ENCODE results near the gene TP53I11.

TP53I11 gene

DNA sequence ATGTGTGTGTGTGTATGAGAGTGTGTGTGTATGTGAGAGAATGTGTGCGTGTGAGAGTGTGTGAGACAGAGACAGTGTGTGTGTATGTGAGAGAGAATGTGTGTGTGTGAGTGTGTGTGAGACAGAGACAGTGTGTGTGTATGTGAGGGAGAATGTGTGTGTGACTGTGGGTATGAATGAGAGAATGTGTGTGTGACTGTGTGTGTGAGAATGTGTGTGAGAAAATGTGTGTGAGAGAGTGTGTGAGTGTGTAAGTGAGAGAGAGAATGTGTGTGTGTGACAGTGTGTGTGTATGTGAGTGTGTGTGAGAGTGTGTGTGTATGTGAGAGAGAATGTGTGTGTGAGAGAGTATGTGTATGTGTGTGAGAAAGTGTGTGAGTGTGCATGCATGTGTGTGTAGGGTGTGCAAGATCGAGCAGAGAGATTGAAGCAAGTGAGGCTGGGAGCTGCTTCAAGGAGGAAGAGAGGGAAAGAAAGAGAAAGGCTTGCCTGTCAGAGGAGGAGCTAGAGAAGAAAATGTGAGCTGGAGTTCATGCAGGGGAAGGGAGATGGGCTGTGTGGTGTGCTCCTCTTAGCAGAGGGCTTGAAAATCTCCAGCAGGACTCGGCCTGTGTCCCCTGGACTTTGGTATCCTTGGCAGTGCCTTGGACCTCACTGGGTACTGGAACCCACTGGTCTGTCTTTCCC, 27.7 kb upstream of the TP53I11 start:
- DNase-seq = no peak

DNA sequence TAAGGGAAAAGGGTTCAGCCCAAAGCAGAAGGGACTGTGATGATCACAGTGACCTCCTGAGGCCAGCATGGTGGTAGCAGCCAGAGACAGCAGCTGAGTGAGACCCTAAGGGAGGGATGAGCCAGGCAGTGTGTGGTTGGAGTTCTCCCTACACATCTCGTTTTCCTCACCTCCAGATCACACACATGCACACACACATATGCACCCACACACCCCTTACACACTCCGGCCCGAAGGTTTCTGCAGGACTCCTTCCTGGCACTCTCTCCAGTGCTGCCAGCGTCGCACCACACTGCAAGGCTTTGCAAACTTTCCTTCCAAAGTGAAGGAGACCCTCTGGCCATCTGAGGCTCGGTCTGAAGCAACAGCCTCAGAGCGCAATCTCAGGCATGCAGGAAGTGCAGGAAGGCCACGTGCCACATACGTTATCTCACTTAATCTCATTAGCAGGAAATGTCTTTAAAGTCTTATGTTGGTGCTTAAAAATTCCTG, 26.9 kb upstream of the TP53I11 start:
- no peak for DNase-seq

DNA sequence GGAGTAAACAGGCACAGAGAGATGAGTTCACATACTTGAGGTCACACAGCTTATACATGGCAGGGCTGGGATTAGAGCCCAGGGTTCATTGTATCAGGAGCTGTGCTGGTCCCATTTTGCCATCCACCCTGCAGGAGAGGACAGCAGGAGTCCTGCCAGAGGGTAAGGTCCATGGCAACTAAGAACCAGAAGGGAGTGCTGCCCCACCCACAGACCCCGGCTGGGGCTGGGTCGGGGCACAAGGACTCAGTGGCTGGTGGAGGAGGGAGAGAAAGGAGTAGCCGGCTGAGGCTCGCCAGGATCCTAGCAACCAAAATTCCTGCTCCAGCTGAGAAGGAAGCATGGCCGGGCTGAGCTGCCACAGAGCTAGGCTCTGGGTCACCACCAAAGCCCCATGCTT, 25.9 kb upstream of the TP53I11 start:
- DNase-seq = no peak

DNA sequence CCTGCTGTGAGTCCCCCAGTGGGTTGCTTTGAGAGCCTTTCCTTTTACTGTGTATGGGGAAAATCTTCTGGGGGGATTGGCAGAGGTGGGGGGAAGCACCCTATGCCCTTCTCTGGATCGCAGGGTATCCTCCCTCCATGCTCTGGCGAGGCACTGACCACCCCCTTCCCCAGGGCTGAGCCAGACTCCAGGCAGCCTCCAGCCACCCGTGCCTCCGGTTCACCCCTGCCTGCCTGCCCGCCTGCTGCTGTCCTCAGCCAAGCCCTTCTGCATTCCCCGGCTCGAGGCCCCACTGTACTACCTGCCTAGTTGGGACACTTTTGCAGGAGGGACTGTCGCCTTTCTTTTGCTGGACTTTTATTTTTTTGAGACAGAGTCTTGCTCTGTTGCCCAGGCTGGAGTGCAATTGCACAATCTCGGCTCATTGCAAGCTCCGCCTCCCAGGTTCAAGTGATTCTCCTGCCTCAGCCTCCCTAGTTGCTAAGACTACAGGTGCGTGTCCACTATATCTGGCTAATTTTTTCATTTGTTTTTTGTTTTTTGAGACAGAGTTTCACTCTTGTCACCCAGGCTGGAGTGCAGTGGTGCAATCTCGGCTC, 23.8 kb upstream of the TP53I11 start:
- DNase-seq = no peak

DNA sequence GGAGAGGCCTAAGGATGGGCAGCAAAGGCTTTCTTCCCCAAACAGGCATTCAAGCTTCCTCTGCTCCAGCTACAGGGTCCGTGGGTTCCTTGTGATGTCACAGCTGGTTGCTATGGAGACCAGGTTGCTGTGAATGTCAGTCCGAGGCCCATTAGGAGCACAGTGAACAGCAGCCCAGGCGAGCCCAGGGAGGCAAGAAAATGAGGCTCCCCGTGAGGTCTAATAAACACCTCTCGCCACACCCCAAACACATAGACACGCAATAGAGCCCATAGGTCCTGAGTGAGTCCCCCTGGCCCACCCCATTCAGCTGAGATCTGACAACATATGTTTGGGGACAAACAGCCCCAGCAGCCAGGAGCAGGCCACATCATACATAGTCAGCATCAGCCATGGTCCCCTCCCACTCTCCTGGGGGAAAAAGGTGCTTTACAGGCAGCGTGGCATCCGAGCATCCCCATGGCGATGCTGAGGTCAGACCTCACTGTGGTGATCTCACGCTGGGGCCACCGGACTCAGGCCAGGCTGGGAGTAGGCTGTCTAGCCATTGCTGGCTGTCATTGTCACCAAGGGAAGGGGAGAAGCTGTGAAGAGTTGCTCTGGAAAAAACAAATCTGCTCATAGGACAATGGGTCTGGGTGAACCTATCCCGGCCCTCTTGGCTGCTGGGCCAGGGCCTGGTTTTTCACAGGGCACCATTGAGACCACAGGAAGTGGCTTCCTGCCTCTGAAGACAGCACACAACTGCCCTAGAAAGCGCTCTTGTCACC, 23.1 kb upstream of the TP53I11 start:
- DNase-seq = no peak

DNA sequence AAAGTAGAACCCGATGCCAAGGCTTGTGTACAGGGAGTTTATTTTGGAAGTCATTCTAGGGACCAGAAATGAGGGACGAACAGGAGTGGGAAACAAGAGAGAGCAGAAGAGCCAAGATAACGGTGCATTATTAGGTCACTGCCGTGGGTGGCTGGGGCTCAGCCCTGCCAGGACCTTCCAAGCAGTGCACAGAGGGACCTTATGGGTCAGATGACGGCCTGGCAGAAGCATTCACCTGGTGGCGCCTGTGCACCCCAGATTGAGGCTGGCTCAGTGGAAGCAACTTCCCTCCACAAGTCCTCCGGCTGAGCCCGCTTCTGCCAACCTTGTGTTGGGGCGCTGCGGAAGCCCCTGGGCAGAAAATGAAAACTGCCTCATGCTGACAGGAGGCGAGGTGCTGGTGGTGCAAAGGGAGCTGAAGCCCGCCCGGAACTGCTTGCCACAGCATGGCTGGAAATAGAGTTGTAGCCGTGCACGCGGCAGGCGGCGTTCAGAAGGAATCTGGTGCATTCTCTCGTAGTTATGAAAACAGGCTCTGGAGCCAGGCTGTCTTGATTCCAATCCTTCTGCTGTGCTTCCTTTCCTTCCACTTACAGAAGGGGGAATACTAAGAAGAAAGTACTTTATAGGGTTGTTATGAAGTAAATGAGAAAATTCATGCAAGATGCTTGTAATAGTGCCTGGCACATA, 22.2 kb upstream of the TP53I11 start:
- DNase-seq = no peak

DNA sequence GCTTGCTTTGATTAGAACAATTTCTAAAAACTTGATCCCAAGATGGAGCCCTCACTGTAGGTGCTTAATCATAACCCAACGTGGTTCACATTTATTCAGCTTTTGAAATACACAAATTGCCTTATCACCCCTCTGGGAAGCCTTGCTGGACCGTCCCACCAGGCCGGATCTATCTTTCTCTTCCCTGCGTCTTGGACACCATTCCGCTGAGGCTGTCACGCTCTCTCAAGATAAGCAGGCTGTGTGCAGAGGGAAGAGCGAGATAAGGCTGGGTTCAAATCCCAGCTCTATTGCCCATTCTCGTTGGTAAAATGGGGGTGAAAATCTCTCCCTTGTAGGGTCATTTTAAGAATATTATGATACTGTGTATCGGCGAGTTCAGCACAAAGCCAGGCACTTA, 20.5 kb upstream of the TP53I11 start:
- no peak for DNase-seq

DNA sequence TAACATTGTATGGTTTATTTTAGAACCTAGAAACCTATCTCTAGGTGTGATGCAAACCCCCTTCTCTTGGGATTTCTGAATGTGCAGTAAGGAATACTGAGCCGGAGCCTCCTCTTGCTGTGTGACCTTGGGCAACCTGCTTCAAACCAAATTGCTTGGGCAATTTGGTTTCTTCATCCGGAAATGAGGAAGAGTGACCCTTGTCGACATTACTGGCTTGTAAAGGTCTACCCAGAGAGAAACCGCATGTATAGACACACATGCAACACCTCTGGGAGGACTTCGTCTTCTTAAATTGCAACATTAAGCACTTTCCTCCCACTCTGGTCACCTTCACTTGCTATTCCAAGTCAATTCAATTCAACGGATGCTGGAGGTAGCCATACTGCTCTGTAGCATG, 19.6 kb upstream of the TP53I11 start:
- no peak for DNase-seq

DNA sequence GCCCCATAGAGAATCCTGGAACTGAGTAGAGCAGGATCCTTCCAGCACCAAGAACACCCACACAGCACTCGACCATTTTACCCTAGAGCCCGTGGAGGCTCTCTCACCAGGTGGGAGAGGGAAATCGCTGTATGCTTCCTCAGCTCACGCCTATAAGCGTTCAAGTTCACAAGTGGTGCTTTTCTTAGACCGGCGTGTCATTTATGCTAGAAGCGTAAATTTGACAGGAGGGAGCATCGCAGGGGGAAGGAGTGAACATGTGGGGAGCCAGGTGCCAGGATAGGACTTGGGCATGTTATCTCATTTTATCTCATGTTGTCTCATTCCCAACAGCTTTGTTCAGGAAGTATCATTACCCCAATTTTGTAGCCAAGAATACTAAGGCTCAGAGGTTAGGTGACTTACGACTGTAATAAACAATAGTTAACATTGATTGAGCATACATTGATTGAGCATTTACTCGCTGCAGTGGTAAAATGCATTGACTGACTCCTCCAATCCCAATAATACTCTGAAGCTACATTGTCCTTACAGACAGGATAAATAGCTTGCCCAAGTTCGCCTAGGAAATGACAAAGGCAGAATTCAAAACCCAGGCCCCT, 19.1 kb upstream of the TP53I11 start:
- DNase-seq = no peak

DNA sequence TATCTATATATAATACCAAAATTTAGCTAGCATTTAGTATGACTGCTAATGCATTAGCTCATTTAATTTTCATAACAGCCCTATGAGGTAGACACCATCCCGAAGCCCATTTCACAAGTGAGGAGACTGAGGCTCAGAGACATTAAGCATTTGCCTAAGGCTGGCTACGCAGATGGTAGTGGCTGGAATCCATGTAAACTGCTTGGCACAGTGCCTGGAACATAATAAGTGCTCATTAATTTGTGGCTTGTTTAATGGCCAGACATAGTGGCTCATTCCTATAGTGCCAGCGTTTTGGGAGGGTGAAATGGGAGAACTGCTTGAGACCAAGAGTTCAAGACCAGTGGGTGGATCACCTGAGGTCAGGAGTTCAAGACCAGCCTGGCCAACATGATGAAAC, 17.8 kb upstream of the TP53I11 start:
- DNase-seq = no peak

DNA sequence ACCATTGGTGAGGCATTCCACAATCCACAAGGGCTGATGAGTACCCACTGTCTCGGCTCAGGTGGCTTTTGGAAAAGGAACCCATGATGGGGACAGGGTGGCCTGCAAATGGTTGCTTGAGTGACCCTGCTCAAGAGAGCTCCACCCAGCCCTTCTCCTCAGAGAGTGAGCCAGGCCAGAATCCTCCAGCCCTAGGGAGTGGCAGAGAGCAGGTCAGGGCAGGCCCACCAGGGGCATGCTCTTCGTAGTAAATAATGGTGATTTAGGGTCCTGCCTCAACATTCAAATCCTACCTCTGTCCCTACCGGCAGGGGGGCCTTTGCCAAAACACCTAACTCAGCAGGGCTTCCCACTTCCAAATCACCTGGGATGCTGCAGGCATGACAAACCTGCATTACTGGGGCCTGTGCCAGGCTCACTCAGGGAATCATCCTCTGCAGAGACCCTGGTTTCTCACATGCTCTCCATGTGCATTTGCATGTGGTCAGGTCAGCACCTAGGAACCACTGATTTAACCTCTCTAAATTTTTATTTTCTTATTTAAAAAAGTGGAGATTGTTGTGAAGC, 17.3 kb upstream of the TP53I11 start:
- no peak for DNase-seq

DNA sequence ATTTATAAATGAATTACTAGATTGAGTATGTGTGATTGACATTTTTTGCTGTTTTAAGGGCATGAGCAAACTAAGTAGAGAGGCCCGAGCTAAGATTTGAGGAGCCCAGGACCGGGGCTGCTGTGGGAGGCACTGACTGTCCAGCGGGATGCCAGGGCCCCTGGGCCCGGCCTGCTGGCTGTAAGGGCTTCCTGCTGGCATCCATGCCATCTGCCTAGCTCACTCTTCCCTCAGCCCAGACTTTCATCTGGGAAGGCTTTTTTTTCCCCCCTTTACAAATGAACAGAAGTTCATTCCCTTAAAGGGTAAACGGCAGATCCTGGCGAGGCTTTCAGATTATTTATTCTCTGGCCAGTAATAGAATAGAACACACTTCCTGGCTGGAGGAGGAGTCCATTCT, 16.0 kb upstream of the TP53I11 start:
- no peak for DNase-seq

DNA sequence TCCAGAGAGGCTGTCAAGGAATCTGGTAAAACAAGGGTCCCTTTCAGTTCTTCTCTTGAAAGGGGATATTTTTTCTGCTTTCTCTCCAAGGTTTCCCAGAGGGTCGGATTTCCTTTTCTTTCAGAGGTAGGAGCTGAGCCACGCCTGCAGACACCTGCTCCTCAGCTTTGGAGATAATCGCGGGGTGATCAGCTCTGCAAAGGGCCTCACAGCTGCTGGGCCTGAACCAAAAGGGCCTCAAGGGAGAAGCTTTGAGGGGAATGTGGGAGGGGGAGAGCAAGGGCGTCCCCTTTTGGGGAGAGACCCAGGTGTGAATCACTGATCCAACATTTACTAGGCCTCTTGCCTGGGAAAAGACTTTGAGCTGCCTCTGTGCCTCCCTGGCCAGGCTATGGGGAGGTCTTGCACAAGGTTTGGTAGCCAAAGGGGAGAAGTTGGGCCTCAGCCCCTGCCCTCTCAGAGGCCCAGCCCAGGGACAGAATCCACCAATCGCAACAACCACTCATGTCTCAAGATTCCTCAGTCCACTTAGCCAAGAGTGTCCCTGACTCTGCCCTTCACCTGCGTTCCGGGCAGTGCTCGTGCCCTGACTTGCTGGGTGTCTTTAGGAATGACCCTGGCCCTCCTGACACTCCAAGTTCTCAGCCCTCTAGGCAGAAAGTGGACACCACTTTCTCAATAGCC, 14.0 kb upstream of the TP53I11 start:
- no peak for DNase-seq

DNA sequence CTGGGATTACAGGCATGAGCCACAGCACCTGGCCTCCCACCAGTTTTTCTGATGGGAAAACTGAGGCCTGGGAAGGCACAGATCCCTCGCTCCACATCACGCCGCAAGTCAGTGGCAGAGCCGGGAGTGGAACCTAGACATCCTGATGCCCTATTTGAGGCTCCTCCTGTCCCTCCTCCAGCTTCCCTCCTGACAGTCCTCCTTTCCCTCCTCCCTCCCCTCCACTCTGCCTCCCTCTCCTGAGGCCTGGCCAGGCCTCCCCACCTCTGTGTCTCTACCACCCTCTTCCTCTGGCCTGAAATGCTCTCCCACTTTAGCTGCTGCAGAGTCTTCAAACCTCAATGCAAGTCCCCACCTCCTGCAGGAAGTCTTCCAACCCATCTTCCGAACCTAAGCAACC, 13.3 kb upstream of the TP53I11 start:
- no peak for DNase-seq

DNA sequence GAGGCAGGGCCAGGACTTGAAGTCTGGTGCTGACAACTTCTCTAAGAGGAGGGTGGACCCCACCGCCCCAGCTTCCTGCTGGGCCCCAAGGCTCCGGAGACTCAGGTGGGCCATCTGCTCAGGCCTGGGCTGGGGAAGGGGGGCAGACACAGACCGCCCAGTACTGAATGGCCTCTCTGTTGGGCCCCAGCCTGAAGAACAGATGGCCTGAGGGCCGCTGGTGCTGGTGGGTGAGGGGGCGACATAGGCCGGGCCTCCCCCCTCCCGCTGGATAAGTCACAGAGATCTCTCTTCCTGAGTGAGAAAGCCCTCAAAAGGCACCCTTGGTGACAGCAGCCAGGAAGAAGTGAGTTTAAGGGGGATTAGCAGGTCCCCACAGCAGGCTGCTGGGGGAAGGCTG, 12.5 kb upstream of the TP53I11 start:
- DNase-seq = no peak

DNA sequence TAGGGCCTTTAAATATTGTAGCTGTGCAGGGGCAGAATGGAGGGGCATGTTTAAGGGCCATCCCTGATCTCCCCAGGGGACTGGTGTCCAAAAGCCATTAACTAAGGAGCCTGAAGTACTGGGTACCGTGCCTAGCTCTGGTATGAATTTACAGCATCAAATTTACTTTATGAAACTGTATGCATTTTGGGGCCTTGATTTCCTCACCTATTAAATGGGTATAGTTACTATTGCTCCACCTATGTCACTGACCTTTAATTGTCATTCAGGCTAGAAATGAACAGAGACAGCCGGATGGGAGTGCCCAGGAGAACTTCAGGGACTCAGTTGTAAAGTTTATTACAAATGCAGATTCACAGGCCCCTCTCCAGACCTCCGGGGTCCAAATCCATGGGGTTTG, 11.8 kb upstream of the TP53I11 start:
- no peak for DNase-seq

DNA sequence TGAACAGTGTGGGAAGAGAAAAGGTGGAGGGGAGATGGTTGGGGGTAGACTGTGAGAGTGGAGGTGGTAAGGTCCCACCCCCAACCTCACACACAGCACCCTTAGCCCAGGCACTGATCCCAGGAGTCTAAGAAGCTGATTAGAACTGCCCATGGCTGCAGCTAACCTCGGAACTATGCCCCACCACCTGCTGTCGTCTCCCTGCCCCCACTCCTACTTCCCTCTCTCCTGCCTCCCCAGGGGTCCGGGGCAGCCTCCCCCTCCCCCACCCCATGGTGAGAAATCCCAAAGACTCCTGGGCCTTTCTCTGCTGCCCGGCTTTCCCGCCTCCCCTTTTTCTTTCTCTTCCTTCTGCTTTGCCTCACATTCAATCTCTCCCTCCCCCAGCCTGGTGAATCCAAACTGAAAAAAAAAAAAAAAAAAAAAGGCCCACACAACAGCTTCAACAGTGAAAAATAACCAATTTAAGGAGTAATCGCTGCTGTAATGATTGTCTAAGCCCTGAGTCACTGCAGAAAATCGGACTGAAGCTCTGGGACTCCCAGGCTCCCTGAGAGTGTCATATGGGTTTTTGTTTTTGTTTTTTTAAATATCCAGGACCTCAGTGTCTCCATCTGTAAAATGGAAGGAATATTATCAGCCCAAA, 9.6 kb upstream of the TP53I11 start:
- DNase-seq = no peak

DNA sequence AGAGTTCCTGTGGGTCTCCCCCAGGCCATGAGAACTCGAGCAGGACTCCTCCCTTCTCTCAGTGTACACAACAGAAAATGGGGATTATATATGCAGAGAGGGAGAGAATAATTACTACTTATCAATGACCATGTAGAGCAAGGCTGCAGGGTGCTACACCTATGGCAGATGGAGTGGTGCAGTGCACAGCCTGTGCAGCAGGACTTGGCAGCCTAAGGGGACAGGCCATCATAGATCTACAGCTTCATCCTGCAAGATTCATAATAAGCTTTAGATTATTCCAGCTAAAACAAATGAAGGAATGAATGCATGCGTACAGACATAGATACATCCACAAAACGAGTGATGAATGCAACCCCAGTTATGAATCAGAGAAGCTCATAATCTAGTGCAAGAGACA, 8.4 kb upstream of the TP53I11 start:
- no peak for DNase-seq

DNA sequence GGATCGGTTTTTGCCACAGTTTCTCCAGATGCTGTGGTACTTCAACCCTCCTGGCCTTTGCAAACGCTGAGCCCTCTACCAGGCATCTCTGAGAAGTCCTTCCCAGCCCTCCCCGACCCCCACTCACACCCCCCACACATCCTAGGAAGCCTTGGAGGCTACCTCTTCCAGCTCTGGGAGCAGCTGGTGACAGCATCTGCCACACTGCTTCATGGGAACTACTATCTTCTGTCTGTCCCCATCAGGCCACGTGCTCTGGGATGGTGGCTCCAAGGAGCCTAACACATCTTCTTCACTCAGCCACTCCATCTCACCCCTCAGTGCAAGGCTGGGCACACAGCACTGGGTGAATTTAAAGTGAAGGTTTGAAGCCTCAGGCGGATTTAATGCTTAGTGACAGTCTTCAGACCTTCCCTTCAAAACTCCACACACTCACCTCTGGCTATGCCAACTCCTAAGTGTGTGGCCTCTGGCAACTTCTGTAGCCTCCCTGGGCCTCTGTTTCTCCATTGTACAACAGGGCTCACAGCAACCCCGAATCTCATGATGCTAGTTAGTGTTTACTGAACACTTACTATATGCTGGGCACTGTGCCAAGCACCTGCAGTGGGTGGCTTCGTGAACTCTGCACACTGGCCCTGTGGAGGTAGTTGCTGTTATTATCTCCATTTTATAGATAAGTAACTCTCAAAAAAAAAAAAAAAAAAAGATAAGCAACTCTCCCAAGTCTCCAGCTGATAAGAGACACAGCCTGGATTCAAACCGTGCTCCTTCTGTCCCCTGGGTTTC, 7.3 kb upstream of the TP53I11 start:
- peak; percentile 51 for DNase-seq

DNA sequence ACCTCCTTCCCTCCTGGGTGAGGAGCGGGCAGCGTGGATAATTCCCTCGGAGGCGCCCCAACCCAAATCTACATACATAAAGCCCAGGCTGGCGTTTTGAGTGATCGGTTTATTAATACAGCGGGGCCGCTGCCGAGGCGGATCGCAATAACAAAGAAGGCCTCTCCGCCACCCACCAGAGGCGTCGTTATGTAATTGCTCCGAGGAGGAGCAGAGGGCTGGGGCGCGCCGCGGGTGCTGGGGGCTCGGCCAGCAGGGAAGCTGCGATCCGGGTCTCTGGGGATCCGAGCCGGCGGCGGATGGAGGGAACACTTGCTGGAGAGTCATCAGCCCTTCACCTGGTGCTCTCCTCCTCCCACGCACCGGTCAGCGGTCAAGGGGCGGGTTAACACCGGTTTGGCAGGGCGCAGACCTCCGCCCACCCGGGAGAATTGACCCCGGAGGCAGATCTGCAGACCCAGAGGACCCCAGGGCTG, 6.4 kb upstream of the TP53I11 start:
- no peak for DNase-seq

All from RPMI8226 (cell line).